Breast epithelium (tissue), 3 donors: ENCODE results near the gene PRKAR1B.

Experiments
- POLR2A ChIP-seq: fragments of 450-650 bp; IDR thresholded peaks from one replicate; pipeline ENCODE4 v1.6.1; 2016; ENCODE audit warnings: antibody characterized with exemption, mild to moderate bottlenecking, moderate library complexity
- POLR2AphosphoS5 ChIP-seq, 3 donors: sonication (generic); formaldehyde crosslinking; IDR thresholded peaks; one replicate each; pipeline ENCODE4 v1.6.1; 2017; ENCODE audit warnings: antibody characterized with exemption in 3 of 3
- TF ChIP-seq, protein P1 (sequence below), 3 donors: fragments of 450-650 bp; IDR thresholded peaks; one replicate each; pipeline ENCODE4 v1.5.1; 2016 to 2017; ENCODE audit warnings: antibody characterized with exemption in 3 of 3, mild to moderate bottlenecking in 3 of 3, moderate library complexity in 3 of 3

- TF ChIP-seq, protein P1, sequence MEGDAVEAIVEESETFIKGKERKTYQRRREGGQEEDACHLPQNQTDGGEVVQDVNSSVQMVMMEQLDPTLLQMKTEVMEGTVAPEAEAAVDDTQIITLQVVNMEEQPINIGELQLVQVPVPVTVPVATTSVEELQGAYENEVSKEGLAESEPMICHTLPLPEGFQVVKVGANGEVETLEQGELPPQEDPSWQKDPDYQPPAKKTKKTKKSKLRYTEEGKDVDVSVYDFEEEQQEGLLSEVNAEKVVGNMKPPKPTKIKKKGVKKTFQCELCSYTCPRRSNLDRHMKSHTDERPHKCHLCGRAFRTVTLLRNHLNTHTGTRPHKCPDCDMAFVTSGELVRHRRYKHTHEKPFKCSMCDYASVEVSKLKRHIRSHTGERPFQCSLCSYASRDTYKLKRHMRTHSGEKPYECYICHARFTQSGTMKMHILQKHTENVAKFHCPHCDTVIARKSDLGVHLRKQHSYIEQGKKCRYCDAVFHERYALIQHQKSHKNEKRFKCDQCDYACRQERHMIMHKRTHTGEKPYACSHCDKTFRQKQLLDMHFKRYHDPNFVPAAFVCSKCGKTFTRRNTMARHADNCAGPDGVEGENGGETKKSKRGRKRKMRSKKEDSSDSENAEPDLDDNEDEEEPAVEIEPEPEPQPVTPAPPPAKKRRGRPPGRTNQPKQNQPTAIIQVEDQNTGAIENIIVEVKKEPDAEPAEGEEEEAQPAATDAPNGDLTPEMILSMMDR (IDR thresholded peaks at IDR 0.05), result no peak
- no peak for TF ChIP-seq POLR2A
- TF ChIP-seq POLR2AphosphoS5 (IDR thresholded peaks at IDR 0.05), result no peak
Measured at GRCh38 chr7:655758-656157, 71.3 kb downstream of the PRKAR1B start.
